GM21786 (cell line): Measurements from ENCODE around the gene AQP7.
"Not testable (repeated sequence)": the region's sequence is repeated elsewhere in the genome, so short reads cannot be mapped to it uniquely, and the experiment has no call there.

Experiments used
- ATAC-seq: cut with Tn5 transposase; IDR thresholded peaks from one replicate; pipeline ENCODE4 v1.9.1; 2021; ENCODE audit not compliant: unreplicated experiment

The AQP7 gene

DNA sequence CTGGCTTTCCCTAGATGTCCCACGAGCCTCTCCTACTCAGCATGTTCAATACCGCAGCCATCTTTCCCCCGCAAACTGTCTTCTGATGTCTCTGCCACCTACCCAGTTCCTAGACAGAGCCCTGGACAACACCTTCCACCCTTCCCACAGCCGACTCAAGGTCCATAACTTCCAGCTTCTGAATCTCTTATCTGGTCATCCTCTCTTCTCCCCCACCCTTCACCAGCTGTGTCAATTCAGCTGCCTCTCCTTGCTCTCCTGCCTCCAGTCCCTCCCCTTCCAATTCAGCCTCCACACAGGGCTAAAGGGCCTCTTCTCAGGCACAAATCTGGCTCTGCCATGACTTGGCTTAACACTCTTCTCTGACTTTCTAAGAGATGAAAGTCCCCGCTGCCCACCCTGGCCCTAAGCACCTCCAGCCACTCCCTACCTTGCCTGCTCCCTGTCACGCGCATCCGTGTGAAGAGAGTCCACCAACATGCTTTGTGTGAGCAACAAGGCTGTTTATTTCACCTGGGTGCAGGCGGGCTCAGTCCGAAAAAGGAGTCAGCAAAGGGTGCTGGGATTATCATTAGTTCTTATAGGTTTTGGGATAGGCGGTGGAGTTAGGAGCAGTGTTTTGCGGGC is 25.2 kb downstream of the AQP7 start:
- no peak for ATAC-seq

DNA sequence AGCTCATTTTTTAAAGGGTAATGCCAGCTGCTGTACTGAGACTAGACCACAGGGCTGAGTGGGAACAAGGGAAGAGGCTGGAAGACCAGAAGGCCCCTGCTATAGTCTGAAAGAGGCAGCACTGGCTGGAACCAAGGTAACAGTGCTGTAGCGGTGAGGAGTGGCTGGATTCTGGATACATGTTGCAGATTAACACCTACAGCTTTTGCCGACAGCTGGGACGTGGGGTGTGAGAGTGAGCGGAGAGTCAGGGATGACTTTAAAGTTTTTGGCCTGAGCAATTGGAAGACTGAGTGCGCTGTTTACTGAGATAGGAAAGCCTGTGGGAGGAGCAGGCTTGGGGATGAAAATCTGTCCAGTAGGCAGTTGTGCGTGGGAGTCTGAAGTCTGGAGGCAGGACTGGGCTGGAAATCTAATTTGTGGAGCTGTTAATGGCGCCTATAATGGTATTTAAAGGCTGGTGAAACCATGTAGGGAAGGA is 26.5 kb downstream of the AQP7 start:
- no peak for ATAC-seq

DNA sequence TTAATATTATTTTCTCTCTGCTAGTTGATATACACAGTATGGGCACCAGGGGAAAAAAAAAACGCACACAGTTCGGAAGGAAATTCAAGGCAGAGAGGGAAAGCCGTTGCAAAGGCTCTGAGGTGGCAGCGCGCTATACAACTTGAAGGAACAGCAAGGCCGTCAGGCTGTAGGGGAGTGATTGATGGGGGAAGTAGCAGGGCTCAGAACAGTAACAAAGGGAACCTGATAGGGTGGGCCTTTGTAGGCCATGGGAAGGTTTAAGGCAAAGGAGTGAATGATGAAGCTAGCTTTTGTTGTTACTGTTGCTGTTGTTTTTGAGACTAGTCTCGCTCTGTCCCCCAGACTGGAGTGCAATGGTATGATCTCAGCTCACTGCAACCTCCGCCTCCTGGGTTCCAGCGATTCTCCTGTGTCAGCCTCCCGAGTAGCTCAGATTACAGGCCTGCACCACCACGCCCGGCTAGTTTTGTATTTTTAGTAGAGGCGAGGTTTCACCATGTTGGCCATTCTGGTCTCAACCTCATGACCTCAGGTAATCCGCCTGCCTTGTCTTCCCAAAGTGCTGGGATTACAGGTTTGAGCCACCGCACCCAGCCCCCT is 27.0 kb downstream of the AQP7 start:
- no peak for ATAC-seq

DNA sequence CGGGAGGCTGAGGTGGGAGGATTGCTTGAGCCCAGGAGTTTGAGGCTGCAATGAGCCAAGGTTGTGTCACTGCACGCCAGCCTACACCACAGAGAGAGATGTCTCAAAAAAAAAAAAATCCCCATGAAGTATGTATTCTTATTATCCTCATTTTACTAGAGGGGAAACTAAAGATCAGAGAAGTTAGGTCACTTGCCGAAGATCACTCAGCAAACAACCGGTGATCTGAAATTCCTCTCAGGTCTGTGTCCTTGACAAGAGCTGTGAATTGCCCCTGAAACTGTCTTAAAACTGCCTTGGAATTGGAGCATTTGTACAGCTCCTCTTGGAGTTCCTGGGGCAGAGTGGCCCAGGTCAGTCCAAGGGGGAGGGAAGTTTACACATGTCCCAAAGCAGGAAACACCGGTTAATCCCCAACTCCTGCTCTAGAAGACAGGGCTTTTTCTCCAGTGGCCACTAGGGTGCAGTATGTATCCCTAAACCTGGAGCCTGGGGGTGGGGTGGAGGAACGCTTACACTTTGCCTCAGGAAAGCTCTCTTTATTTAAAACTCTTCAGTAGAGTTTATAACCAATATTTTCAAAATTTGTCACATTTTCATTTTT is 27.6 kb downstream of the AQP7 start:
- peak; percentile 68 for ATAC-seq

DNA sequence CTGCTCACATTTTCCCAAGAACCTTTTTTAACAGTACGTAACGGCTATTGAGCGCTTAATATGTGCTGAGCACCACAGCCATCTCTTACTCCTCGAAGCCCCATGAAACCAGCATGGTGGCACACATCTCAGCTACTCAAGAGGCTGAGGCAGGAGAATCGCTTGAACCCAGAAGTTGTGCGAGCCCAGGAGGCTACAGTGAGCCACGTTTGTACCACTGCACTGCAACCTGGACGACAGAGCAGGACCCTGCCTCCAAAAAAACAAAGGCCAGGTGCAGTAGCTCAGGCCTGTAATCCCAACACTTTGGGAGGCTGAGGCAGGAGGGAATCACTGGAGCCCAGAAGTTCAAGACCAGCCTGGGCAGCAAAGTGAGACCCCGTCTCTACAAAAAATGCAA is 28.2 kb downstream of the AQP7 start:
- ATAC-seq = no peak

DNA sequence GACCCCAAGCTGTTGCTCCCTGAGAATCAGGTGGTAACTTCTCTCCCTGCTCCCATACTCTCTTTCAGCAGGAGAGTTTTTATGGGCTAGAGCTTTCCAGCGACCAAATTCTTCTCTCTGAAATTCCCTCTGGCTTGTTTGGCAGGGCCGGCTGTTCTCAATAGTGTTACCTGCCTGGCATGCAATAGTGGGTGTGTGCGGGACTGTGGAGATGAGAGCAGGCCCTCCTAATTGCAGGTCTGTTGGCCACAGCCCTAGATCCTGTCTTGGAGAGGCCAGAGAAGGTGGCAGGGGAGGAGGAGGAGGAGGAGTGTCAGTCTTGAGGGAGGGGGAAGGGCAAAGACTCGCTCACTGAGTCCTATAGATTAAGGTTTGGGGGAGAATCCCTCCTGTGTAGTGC is 29.5 kb downstream of the AQP7 start:
- ATAC-seq = no peak

DNA sequence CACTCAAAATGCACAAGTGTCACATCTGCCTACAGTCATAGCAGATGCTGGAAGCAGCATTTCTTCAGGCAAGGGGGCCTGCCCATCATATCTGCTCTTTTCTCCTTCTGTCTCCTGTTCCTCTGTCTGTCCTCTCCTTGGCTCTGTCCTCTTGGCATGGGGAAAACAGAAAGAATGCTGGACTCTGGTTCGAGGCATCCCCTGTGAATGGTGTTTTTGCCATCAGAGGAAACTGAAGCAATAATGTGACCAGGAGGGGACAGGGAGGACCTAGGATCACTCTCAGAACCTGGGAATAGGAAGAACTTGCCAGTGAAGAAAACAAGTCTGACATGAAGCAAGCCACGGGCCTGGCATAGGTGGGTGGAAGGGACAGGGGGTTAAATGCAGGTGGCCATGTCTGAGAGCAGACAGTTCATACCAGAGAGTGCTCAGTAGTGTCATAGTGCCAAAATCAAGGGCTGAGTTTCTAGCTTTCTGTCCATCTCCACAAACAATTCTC is 35.3 kb downstream of the AQP7 start:
- no peak for ATAC-seq

DNA sequence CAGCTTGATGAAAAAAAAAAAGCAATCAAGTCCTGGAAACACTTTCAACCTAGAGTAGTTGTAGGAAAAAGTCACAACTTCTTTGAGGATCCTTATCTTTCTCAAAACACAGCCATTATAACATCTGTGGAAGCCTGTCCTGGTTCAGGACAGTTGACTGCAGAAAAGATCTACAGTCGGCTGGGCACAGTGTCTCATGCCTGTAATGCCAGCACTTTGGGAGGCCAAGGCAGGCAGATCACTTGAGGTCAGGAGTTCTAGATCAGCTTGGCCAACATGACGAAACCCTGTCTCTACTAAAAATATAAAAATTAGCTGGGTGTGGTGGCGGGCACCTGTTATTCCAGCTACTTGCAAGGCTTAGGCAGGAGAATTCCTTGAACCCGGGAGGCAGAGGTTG is 37.6 kb downstream of the AQP7 start:
- ATAC-seq = not testable (repeated sequence)

DNA sequence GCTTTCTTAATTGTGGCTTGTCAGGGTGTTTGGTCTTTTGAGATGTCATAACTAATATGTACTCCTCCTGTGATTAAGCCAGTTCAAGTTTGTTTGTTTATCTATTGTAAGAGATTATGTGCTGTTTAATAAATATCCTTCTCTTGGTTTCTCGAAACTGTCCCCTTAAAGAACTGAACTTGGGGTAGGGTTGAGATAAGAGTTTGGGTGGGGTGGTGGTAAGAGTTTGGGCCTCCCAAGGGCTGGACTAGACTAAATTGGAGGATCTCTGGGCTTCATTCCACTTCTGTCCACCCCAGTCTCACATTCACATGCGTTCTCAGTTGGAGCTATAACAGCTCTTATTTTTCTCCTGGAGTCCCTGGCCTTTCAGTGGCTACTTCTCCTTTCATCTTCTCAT is 38.2 kb downstream of the AQP7 start:
- ATAC-seq = no peak

DNA sequence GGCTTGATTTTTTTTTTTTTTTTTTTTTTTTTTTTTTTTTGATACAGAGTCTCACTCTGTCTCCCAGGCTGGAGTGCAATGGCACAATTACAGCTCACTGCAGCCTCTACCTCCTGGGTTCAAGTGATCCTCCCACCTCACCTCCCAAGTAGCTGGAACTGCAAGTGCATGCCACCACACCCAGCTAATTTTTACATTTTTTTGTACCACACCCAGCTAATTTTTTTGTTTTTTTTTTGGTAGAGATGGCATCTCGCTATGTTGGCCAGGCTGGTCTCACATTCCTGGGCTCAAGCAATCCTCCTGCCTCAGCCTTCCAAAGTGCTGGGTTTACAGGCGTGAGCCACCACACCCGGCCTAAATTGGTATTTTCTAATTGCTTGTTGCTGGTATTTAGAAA is 43.7 kb downstream of the AQP7 start:
- not testable (repeated sequence) for ATAC-seq

DNA sequence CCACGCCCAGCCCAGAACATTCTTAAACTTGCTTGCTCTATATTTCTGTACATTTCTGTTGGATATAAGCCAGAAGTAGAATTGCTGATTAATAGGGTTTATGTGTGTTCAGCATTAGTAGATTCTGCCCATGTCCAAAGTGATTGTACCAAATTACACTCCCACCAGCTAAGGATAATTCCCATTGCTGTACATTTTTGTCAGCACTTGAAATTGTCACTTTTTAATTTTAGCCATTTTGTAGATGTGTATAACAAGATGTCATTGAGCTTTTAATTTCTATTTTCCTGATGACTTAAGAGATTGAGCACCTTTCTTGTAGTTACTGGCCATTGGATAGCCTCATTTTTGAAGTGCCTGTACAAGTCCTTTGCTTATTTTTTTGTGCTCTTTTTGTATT is 46.4 kb downstream of the AQP7 start:
- no peak for ATAC-seq

DNA sequence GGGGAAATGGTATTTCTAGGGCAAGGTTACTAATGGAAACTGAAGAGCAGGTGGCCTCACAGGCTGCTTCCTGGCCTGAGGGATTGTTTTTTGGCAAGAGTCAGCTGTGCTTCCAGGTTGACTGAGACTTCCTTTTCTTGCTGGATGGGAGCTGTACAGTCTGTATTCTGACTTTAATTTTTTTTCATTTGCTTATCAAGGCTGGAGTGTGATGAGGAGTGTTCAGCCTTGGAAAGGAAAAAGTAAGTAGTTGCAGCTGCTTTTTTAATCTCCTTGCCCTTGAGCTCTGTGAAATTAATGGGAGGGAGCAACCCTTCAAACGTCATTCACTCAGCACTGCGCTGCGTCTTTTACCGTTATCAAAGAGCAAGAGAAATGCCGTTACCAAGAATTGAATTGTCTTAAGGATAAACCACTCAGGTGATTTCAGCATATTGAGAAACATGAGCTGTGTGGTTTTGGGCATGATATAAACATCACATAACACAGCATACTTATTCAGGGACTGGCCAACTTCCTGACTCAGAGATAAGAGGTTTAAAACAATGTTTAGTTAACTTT is 47.6 kb downstream of the AQP7 start:
- ATAC-seq = no peak

DNA sequence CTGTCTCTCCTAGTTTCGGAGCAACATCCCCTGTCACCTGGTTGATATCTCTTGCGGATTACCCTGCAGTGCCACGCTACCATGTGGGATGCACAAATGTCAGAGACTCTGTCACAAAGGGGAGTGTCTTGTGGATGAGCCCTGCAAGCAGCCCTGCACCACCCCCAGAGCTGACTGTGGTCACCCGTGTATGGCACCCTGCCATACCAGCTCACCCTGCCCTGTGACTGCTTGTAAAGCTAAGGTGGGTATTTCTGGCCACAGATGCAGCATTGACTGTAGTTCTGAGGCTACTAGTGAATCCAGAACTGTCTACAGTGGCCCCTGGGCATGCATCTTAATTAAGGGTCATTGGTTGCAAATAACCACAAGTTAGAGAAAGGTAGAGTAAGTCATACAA is 50.8 kb downstream of the AQP7 start:
- no peak for ATAC-seq

DNA sequence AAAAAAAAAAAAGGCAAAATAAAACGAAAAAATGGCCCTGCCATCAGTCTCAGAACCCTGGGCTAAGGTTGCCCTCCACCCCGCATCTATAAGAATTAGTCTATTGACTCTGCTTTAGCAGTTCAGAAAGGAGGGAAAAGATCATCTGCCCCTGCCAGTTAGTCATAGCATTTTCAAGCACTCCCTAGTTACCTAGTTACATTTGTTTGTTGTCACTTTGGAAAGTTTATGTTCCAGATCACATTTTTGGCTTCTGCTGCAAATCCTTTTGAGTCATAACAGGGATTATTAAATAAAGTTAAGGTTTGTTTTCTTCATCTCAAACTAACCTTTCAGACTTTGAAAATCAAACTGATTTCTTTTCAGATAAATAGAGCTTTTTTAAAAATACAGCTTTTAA is 52.1 kb downstream of the AQP7 start:
- no peak for ATAC-seq

DNA sequence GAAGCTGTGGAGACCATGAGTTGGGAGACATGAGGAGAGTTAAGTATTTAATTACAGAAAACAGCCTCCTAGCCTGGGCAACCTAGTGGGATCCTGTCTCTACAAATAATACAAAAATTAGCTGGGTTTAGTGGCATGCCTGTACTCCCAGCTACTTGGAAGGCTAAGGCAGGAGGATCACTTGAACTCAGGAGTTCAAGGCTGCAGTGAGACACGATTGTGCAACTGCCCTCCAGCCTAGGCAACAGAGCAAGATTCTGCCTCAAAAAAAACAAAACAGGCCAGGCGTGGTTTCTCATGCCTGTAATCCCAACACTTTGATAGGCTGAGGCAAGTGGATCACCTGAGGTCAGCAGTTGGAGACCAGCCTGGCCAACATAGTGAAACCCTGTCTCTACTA is 52.6 kb downstream of the AQP7 start:
- ATAC-seq = no peak

DNA sequence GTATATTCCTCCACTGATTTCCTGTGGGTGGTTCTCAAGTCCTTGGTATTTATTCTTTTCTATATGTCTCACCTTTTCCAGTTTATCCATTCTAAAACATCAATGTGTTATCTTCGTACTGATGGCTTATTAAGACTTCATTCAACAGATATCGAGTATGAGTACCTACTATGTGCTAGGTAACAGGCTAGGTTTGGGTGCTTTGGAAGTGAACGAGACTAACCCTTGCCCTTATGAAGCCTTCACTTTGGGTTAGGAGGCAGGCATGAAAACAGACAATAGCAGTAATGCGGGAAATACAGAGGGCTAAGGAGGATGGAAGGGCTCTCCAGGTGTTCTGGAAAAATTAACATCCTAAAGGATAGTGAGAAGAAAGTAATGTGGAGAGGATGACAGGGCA is 53.4 kb downstream of the AQP7 start:
- no peak for ATAC-seq

DNA sequence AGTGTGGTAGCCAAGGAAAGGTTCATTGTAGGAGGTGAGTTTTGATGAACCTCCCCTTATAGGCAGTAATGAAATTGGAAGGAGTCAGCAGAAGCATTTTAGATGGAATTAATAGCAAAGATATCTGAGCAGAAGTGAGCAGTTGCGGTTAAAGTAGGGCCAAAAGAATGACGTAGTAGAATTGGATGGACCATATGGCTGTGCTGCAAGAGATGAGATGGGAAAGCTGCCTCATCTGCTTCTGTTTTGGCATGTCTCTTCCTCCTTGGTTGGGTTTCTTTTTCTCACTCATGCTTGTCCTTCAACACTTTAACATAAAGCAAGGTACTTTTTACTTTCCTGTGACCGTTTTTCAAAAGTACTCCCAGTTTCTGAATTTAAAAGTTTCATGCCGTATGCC is 55.8 kb downstream of the AQP7 start:
- no peak for ATAC-seq

DNA sequence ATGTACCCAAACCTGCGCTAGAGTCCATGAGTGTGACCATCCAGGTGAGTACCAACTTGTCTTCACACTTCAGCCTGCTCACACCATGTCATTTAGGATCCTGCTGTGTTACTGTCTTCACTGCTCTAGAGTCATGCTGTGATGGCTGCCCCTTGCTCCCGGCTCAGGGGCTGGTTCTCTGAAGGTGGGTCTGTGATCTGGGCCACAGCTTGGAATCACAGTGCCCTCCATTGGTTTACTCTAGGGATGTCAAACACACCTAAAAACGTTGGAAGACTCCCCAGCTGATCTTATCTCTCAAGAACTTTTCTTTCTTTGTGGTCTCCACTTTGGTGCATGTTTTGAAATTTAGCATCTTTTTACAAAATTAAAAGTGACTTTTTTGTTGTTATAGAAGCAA is 58.2 kb downstream of the AQP7 start:
- ATAC-seq = no peak

DNA sequence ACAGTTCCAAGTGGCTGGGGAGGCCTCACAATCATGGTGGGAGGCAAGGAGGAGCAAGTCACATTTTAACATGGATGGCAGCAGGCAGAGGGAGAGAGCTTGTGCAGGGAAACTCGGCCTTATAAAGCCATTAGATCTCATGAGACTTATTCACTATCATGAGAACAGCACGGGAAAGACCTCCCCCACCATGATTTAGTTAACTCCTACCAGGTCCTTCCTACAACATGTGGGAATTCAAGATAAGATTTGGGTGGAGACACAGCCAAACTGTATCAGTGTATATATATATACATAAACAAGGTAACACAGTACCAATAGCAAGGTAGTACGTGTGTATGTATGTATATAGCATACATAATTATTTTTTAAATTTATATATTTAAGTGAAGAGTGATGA is 61.2 kb downstream of the AQP7 start:
- no peak for ATAC-seq

DNA sequence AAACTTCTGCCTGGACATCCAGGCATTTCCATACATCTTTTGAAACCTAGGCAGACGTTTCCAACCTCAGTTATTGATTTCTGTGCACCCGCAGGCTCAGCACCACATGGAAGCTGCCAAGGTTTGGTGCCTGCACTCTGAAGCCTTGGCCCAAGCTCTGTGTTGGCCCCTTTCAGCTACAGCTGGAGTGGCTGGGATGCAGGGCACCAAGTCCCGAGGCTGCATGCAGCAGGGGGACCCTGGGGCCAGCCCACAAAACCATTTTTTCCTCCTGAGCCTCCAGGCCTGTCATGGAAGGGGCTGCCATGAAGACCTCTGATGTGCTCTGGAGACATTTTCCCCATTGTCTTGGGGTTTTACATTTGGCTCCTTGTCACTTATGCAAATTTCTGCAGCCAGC is 62.2 kb downstream of the AQP7 start:
- ATAC-seq = no peak
